Muscle of leg (tissue), 11 donors: ENCODE results near the gene FRS2. TPM values are rescaled to one million over a fixed set of nuclear protein-coding genes. Genes with fewer than 3 reads are reported as not detected.

ENCODE experiments used
- DNase-seq: peaks from one replicate; pipeline ENCODE4 v3.0.0; 2013
- H3K27ac ChIP-seq: one replicate; pipeline ENCODE4 v1.5.1; 2013; ENCODE audit warnings: mild to moderate bottlenecking, low read length, control low read depth
- H3K27me3 ChIP-seq: one replicate; pipeline ENCODE4 v1.6.1; 2013; ENCODE audit warnings: low read length; ENCODE audit not compliant: control insufficient read depth, insufficient read depth
- H3K36me3 ChIP-seq: one replicate; pipeline ENCODE4 v1.6.1; 2013; ENCODE audit warnings: low read length; ENCODE audit not compliant: control insufficient read depth, insufficient read depth
- H3K4me1 ChIP-seq: one replicate; pipeline ENCODE4 v1.6.1; 2013; ENCODE audit warnings: low read length; ENCODE audit not compliant: control insufficient read depth, insufficient read depth
- H3K4me3 ChIP-seq: one replicate; pipeline ENCODE4 v1.5.1; 2013; ENCODE audit warnings: low read length, control low read depth
- H3K9me3 ChIP-seq: replicated peaks from 2 replicates; pipeline ENCODE4 v1.6.1; 2013; ENCODE audit warnings: low read depth, low read length; ENCODE audit not compliant: control insufficient read depth
- WGBS: methylation state at CpG from one replicate; pipeline ENCODE4 v1.1.5; 2013; ENCODE audit warnings: missing lambda C conversion rate; ENCODE audit not compliant: insufficient coverage; 5-methylcytosine and 5-hydroxymethylcytosine counted together
- polyA plus RNA-seq, 8 donors: library from polyadenylated mRNA; unstranded; fragments of 120-200 nt; gene quantifications; one replicate each; pipeline versions ENCODE4 v1.2.1 to v1.2.3, GENCODE V29; 2013; ENCODE audit warnings: inconsistent platforms in 1 of 8, low replicate concordance in 1 of 8; ENCODE audit not compliant: insufficient read length in 8 of 8, insufficient read depth in 1 of 8
- total RNA-seq: library from RNA; stranded (reverse); fragments of 120-200 nt; gene quantifications from one replicate; pipeline ENCODE4 v1.2.4, GENCODE V29; 2013

FRS2 gene
- total and polyA plus RNA-seq, 9 donors, result 12.9 to 28.8 (median 20.2) TPM

- Histone ChIP-seq H3K27ac (no peak overlapping the region), H3K4me1 (peaks cover 5% of the 10 kb centered on the region)
- no peak for DNase-seq
Measured at GRCh38 chr12:69511469-69512267, 41.5 kb downstream of the FRS2 start.

GRCh38 chr12:69512820-69513219 lies 42.6 kb downstream of the FRS2 start:
- H3K9me3 ChIP-seq, result no peaks in the 10 kb centered on the region
- H3K4me1 ChIP-seq, result peaks cover 5% of the 10 kb centered on the region
- H3K36me3 ChIP-seq, result peaks cover 2% of the 10 kb centered on the region
- no peak overlapping the region for H3K27ac ChIP-seq
- no CpG with 5 or more reads among the region's 2 CpGs for WGBS
- DNase-seq, result no peak
- H3K4me3 ChIP-seq, result no peak overlapping the region
- no peaks in the 10 kb centered on the region for H3K27me3 ChIP-seq

More at GRCh38 chr12:69511469-69512267, 41.5 kb downstream of the FRS2 start:
- WGBS, result no CpG with 5 or more reads among the region's 6 CpGs
- Histone ChIP-seq H3K9me3 (no peaks in the 10 kb centered on the region), H3K36me3 (peaks cover 2% of the 10 kb centered on the region), H3K4me3 (no peak overlapping the region), H3K27me3 (no peaks in the 10 kb centered on the region)

- peak; percentile 42 for DNase-seq
- no peak overlapping the region for H3K4me3 ChIP-seq
- no peaks in the 10 kb centered on the region for H3K27me3 ChIP-seq
- H3K27ac ChIP-seq, result no peak overlapping the region
- H3K9me3 ChIP-seq, result no peaks in the 10 kb centered on the region
- H3K36me3 ChIP-seq, result peaks cover 2% of the 10 kb centered on the region
- peaks cover 5% of the 10 kb centered on the region for H3K4me1 ChIP-seq
- WGBS, result no CpG with 5 or more reads among the region's 1 CpG
Measured at GRCh38 chr12:69513297-69513696, 43.1 kb downstream of the FRS2 start.

- Histone ChIP-seq H3K9me3 (no peaks in the 10 kb centered on the region), H3K27me3 (no peaks in the 10 kb centered on the region), H3K4me3 (no peak overlapping the region), H3K4me1 (peaks cover 5% of the 10 kb centered on the region), H3K36me3 (peaks cover 2% of the 10 kb centered on the region), H3K27ac (no peak overlapping the region)
- WGBS, result 67% methylated on average over 1 of the region's 2 CpGs
- no peak for DNase-seq
Measured at GRCh38 chr12:69514111-69514510, 43.9 kb downstream of the FRS2 start.

GRCh38 chr12:69514845-69515244 lies 44.7 kb downstream of the FRS2 start:
- Histone ChIP-seq H3K4me3 (no peak overlapping the region), H3K36me3 (peaks cover 2% of the 10 kb centered on the region), H3K4me1 (peaks cover 5% of the 10 kb centered on the region), H3K27ac (no peak overlapping the region), H3K27me3 (no peaks in the 10 kb centered on the region), H3K9me3 (peaks cover 2% of the 10 kb centered on the region)
- DNase-seq, result no peak

GRCh38 chr12:69515394-69515930 lies 45.3 kb downstream of the FRS2 start:
- Histone ChIP-seq H3K36me3 (peaks cover 2% of the 10 kb centered on the region), H3K4me1 (peaks cover 3% of the 10 kb centered on the region), H3K9me3 (peaks cover 4% of the 10 kb centered on the region), H3K4me3 (no peak overlapping the region), H3K27ac (no peak overlapping the region), H3K27me3 (no peaks in the 10 kb centered on the region)
- no peak for DNase-seq
- no CpG with 5 or more reads among the region's 5 CpGs for WGBS

GRCh38 chr12:69516950-69517349 lies 46.8 kb downstream of the FRS2 start:
- Histone ChIP-seq H3K4me1 (peaks cover 3% of the 10 kb centered on the region), H3K27me3 (no peaks in the 10 kb centered on the region), H3K9me3 (peaks cover 12% of the 10 kb centered on the region), H3K27ac (no peak overlapping the region), H3K36me3 (peaks cover 2% of the 10 kb centered on the region), H3K4me3 (no peak overlapping the region)
- no CpG with 5 or more reads among the region's 2 CpGs for WGBS
- no peak for DNase-seq

- peaks cover 3% of the 10 kb centered on the region for H3K4me1 ChIP-seq
- H3K36me3 ChIP-seq, result peaks cover 2% of the 10 kb centered on the region
- H3K4me3 ChIP-seq, result no peak overlapping the region
- no CpG with 5 or more reads among the region's 2 CpGs for WGBS
- peaks cover 16% of the 10 kb centered on the region for H3K9me3 ChIP-seq
- no peaks in the 10 kb centered on the region for H3K27me3 ChIP-seq
- H3K27ac ChIP-seq, result no peak overlapping the region
- DNase-seq, result no peak
Measured at GRCh38 chr12:69517406-69517805, 47.2 kb downstream of the FRS2 start.

- H3K27me3 ChIP-seq, result no peaks in the 10 kb centered on the region
- H3K36me3 ChIP-seq, result no peaks in the 10 kb centered on the region
- H3K27ac ChIP-seq, result no peak overlapping the region
- no peak overlapping the region for H3K4me3 ChIP-seq
- peaks cover 29% of the 10 kb centered on the region for H3K9me3 ChIP-seq
- H3K4me1 ChIP-seq, result peaks cover 2% of the 10 kb centered on the region
- DNase-seq, result no peak
- no CpG with 5 or more reads among the region's 7 CpGs for WGBS
Measured at GRCh38 chr12:69519871-69520270, 49.7 kb downstream of the FRS2 start.

- no peak overlapping the region for H3K4me3 ChIP-seq
Measured at GRCh38 chr12:69523433-69524330, 53.5 kb downstream of the FRS2 start.

More at GRCh38 chr12:69523433-69524330, 53.5 kb downstream of the FRS2 start:
- H3K4me1 ChIP-seq, result no peaks in the 10 kb centered on the region
- no peaks in the 10 kb centered on the region for H3K36me3 ChIP-seq
- H3K9me3 ChIP-seq, result peaks cover 29% of the 10 kb centered on the region
- no peak for DNase-seq
- whole genome bisulfite sequencing, result 96% methylated on average over 10 of the region's 11 CpGs
- no peaks in the 10 kb centered on the region for H3K27me3 ChIP-seq
- no peak overlapping the region for H3K27ac ChIP-seq
